Measurements from ENCODE around the gene BRSK1. TPM values are rescaled to one million over a fixed set of nuclear protein-coding genes. Genes with fewer than 3 reads are reported as not detected.

BRSK1 gene
- total and polyA plus RNA-seq, 2 experiments from 2014 or later: 0.55 to 1.9 TPM

DNA sequence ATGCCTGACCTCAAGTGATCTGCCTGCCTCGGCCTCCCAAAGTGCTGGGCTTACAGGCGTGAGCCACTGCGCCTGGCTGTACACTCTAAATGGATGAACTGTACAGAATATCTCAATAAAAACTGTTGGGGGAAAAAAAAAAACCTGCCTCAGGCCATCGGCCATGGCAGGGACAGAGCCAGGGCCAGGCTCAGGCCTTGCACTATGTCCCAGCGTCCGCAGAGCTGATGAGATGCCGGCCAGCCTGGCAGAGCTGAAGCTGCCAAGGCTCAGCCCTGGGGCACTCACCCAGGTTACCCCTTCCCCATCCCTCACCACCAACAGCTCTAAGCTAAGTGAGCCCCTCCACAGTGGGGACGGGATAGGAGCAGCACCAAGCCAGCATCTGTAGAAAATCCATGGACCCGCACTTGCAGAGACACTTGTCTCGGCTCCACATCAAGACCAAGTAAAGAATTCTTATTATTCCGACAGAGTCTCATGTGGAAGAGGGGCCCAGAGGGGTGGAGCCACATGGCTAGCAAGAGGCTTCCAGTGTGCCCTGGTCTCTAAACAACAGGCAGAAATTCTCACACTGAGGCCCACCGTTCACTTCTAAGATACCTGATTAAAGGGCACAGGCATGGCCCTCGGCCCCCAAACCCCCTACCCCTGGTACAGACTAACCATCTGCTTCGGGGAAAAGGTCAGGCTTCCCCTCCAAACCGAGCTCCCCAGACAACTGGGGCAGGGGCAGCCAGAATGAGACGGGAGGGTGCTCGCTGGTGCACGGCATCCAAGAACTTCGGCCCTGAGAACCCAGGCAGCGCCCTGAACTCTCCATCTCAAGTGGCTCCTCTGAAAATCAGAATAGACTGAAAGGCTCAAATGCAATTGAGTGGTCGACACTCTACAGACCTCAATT, 30.8 kb upstream of the BRSK1 start:
- TF ChIP-seq EZH2 (IDR thresholded peaks at IDR 0.05; ENCODE audit: insufficient read depth, poor library complexity, severe bottlenecking) (no peak), EZH2phosphoT487 (IDR thresholded peaks at IDR 0.05; ENCODE audit: insufficient read depth, low read depth) (no peak)
- WGBS, 2 experiments (ENCODE audit: low coverage in 1 of 2, low lambda C conversion rate in 2 of 2, missing lambda C conversion rate in 2 of 2): 88 to 89% methylated on average over 21 of the region's 21 CpGs
- peaks cover 6% of the 10 kb centered on the region; the same call in 1 of the 2 replicates for H4K20me1 ChIP-seq (ENCODE audit: insufficient read depth)

DNA sequence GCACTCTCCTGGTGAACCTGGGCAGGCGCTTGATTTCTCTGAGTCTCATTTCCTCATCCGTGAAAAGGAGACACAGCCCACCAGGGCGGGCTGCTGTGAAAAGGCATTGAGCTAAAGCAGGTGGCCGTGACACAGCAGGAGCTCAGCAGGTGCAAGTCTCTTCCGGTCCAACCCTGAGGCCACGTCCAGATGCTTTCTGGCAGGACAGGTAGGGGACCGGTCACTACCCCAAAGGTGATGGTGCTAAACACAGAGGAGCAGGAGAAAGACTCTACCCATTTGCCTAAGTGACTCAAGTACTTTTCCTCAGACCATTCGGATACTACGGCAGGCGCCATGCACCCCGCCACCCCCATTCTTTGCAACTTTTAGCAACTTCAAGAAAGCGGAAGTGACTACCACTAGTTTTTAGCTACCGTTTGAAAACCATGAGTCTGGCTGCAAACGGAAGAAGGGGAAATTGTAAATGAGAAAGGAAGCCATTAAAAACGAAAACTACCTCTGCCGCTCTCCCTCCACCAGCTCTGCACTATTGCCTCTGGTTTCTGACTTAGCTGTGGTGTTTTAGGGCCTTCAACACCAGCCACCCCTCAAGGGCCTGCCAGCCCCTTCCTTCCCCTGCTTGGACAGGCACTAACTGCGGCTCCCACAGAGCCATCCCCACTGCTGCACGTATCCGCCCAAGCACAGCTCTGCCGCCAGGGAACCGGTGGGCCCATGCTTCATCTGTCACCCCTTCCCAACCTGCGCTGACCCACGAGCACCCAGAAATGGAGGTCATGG, 29.8 kb upstream of the BRSK1 start:
- Histone ChIP-seq H2AFZ (no peak overlapping the region), H4K20me1 (ENCODE audit: insufficient read depth) (peaks cover 6% of the 10 kb centered on the region; the same call in 1 of the 2 replicates)

More for the DNA sequence above, 30.8 kb upstream of the BRSK1 start:
- peaks cover 16% of the 10 kb centered on the region; the same call in 1 of the 2 replicates for H3F3A ChIP-seq (ENCODE audit: insufficient read depth)
- H2AFZ ChIP-seq: no peak overlapping the region
- no peak overlapping the region for H3K4me2 ChIP-seq (ENCODE audit: unreplicated experiment)
- peaks cover 19% of the 10 kb centered on the region for H3K4me1 ChIP-seq (ENCODE audit: insufficient read depth)
- no peak for DNase-seq
- peaks cover 100% of the 10 kb centered on the region for H3K79me2 ChIP-seq (ENCODE audit: insufficient read depth)
- H3K9me2 ChIP-seq (ENCODE audit: insufficient read depth): no peaks in the 10 kb centered on the region
- H3K9me3 ChIP-seq (ENCODE audit: low read depth): no peaks in the 10 kb centered on the region
- no peaks in the 10 kb centered on the region for H3K36me3 ChIP-seq (ENCODE audit: low read depth)
- H3K27me3 ChIP-seq (replicated peaks; ENCODE audit: insufficient read depth): no peaks in the 10 kb centered on the region
- H3K27ac ChIP-seq: no peak overlapping the region
- no peak overlapping the region for H3K9ac ChIP-seq
- in situ Hi-C loops (cut with MboI): no loop called here
- no peak overlapping the region for H3K4me3 ChIP-seq

GRCh38 chr19:55254625-55254977, 29.2 kb upstream of the BRSK1 start:
- no peak overlapping the region for H3K4me2 ChIP-seq (ENCODE audit: unreplicated experiment)
- DNase-seq: no peak
- H3F3A ChIP-seq (ENCODE audit: insufficient read depth): peaks cover 18% of the 10 kb centered on the region; the same call in 1 of the 2 replicates
- in situ Hi-C loops (cut with MboI): no loop called here
- H3K9me3 ChIP-seq (ENCODE audit: low read depth): no peaks in the 10 kb centered on the region
- peaks cover 6% of the 10 kb centered on the region; the same call in 1 of the 2 replicates for H4K20me1 ChIP-seq (ENCODE audit: insufficient read depth)
- peaks cover 91% of the 10 kb centered on the region for H3K79me2 ChIP-seq (ENCODE audit: insufficient read depth)
- no peaks in the 10 kb centered on the region for H3K9me2 ChIP-seq (ENCODE audit: insufficient read depth)
- no peaks in the 10 kb centered on the region for H3K27me3 ChIP-seq (replicated peaks; ENCODE audit: insufficient read depth)
- peaks cover 21% of the 10 kb centered on the region for H3K4me1 ChIP-seq (ENCODE audit: insufficient read depth)
- H3K36me3 ChIP-seq (ENCODE audit: low read depth): no peaks in the 10 kb centered on the region
- no peak overlapping the region for H2AFZ ChIP-seq
- WGBS, 2 experiments (ENCODE audit: low coverage in 1 of 2, low lambda C conversion rate in 2 of 2, missing lambda C conversion rate in 2 of 2): 63 to 67% methylated on average over 6 of the region's 6 CpGs
- H3K4me3 ChIP-seq: no peak overlapping the region
- H3K9ac ChIP-seq: no peak overlapping the region
- no peak for TF ChIP-seq EZH2 (IDR thresholded peaks at IDR 0.05; ENCODE audit: insufficient read depth, poor library complexity, severe bottlenecking)
- no peak for TF ChIP-seq EZH2phosphoT487 (IDR thresholded peaks at IDR 0.05; ENCODE audit: insufficient read depth, low read depth)
- H3K27ac ChIP-seq: no peak overlapping the region

More for the DNA sequence above, 29.8 kb upstream of the BRSK1 start:
- peaks cover 96% of the 10 kb centered on the region for H3K79me2 ChIP-seq (ENCODE audit: insufficient read depth)
- no peaks in the 10 kb centered on the region for H3K9me2 ChIP-seq (ENCODE audit: insufficient read depth)
- in situ Hi-C loops (cut with MboI): no loop called here
- H3F3A ChIP-seq (ENCODE audit: insufficient read depth): peaks cover 16% of the 10 kb centered on the region; the same call in 1 of the 2 replicates
- peaks cover 19% of the 10 kb centered on the region for H3K4me1 ChIP-seq (ENCODE audit: insufficient read depth)
- H3K9ac ChIP-seq: no peak overlapping the region
- TF ChIP-seq EZH2phosphoT487 (IDR thresholded peaks at IDR 0.05; ENCODE audit: insufficient read depth, low read depth) (no peak), EZH2 (IDR thresholded peaks at IDR 0.05; ENCODE audit: insufficient read depth, poor library complexity, severe bottlenecking) (no peak)
- H3K27ac ChIP-seq: no peak overlapping the region
- H3K36me3 ChIP-seq (ENCODE audit: low read depth): no peaks in the 10 kb centered on the region
- H3K27me3 ChIP-seq (replicated peaks; ENCODE audit: insufficient read depth): no peaks in the 10 kb centered on the region
- H3K9me3 ChIP-seq (ENCODE audit: low read depth): no peaks in the 10 kb centered on the region
- DNase-seq: no peak
- no peak overlapping the region for H3K4me3 ChIP-seq
- no peak overlapping the region for H3K4me2 ChIP-seq (ENCODE audit: unreplicated experiment)
- WGBS, 2 experiments (ENCODE audit: low coverage in 1 of 2, low lambda C conversion rate in 2 of 2, missing lambda C conversion rate in 2 of 2): 84% methylated on average over 23 of the region's 23 CpGs
